ENCODE data around the gene FAM234A.
A peak's percentile ranks its signal among the peaks of the same experiment; 100 is the strongest.

FAM234A gene, protein sequence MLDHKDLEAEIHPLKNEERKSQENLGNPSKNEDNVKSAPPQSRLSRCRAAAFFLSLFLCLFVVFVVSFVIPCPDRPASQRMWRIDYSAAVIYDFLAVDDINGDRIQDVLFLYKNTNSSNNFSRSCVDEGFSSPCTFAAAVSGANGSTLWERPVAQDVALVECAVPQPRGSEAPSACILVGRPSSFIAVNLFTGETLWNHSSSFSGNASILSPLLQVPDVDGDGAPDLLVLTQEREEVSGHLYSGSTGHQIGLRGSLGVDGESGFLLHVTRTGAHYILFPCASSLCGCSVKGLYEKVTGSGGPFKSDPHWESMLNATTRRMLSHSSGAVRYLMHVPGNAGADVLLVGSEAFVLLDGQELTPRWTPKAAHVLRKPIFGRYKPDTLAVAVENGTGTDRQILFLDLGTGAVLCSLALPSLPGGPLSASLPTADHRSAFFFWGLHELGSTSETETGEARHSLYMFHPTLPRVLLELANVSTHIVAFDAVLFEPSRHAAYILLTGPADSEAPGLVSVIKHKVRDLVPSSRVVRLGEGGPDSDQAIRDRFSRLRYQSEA

GRCh38 chr16:234468-235305, at the start of gene FAM234A:
Gene FAM234A, plus strand, starts transcription at chr16:234821. Its CDS starts 19,593 bp downstream, at chr16:254414.
- H3K4me3 ChIP-seq (ENCODE audit: low read depth, low read length): peak within 1 kb of the TSS; percentile 93
- peak; percentile 66 for TF ChIP-seq CTCF (IDR thresholded peaks at IDR 0.05; ENCODE audit: borderline replicate concordance, insufficient read depth, low read depth, low read length)

DNA sequence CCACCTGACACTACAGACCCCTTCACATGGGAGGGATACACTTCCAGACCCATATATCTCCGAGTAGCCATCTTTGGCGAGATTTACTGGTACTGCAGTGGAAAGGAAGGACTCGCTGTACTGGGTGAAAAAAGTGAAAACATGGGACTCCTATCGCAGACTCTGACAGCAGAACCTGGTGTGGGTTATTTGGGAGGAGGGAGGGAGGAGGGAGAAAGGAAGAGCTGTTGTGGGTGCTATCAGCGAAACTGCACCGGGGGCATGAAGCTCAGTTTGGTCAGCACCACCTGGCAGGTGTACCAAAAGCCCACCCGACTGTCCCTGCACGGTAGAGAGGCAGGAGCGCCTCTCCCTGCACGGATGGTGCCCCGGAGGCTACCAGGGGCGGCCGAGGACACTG, 49.4 kb upstream of the FAM234A start:
- no peak overlapping the region for H3K4me3 ChIP-seq (ENCODE audit: low read depth, low read length)
- TF ChIP-seq CTCF (IDR thresholded peaks at IDR 0.05; ENCODE audit: borderline replicate concordance, insufficient read depth, low read depth, low read length): no peak

- TF ChIP-seq CTCF (IDR thresholded peaks at IDR 0.05; ENCODE audit: borderline replicate concordance, insufficient read depth, low read depth, low read length): no peak
- H3K4me3 ChIP-seq (ENCODE audit: low read depth, low read length): no peak overlapping the region
Observed at GRCh38 chr16:185691-186090, 48.9 kb upstream of the FAM234A start.

- no peak overlapping the region for H3K4me3 ChIP-seq (ENCODE audit: low read depth, low read length)
- no peak for TF ChIP-seq CTCF (IDR thresholded peaks at IDR 0.05; ENCODE audit: borderline replicate concordance, insufficient read depth, low read depth, low read length)
Observed at GRCh38 chr16:187330-187729, 47.3 kb upstream of the FAM234A start.

DNA sequence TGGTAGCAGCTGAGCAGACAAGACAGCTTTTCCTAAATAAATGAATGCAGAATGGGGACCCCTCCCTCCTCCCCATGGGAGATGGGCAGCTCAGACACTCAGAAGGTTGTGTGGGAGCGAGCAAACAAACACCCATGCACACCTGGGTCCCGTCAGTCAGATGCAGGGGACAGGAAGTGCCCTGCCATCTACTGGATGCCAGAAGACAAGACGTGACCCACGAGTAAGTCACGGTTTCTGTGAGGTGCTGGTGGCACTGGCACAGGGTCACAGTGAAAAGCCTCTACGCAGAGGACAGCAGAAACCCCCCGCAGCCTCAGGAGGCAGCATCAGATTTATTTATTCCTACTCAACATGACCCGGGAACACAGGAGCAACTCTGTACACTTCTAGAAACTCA, 45.9 kb upstream of the FAM234A start:
- TF ChIP-seq CTCF (IDR thresholded peaks at IDR 0.05; ENCODE audit: borderline replicate concordance, insufficient read depth, low read depth, low read length): peak; percentile 42; the same call in 1 of the 2 replicates
- no peak overlapping the region for H3K4me3 ChIP-seq (ENCODE audit: low read depth, low read length)

GRCh38 chr16:189604-190186, 44.9 kb upstream of the FAM234A start:
- H3K4me3 ChIP-seq (ENCODE audit: low read depth, low read length): no peak overlapping the region
- no peak for TF ChIP-seq CTCF (IDR thresholded peaks at IDR 0.05; ENCODE audit: borderline replicate concordance, insufficient read depth, low read depth, low read length)
